AG09309 (cell line): ENCODE results near the gene CGB1.
A peak's percentile ranks its signal among the peaks of the same experiment; 100 is the strongest.

Experiments used
- DNase-seq: peaks from one replicate; pipeline ENCODE4 v3.0.0-alpha.2; 2010; ENCODE audit warnings: low read depth
- H3K4me3 ChIP-seq: 2 replicates; pipeline ENCODE4 v1.5.1; 2011; ENCODE audit warnings: mild to moderate bottlenecking, low read depth, low read length, moderate library complexity; ENCODE audit not compliant: control insufficient read depth
- CTCF ChIP-seq: IDR thresholded peaks from 2 replicates; pipeline ENCODE4 v1.5.1; 2011; ENCODE audit warnings: mild to moderate bottlenecking, low read depth, low read length, inconsistent platforms; ENCODE audit not compliant: insufficient read depth, control insufficient read depth; ENCODE audit errors: missing control alignments

Gene CGB1

GRCh38 chr19:48993175-48994034 is 43.3 kb downstream of the CGB1 start, which contains the start of the genes GYS1 and RUVBL2:
TSS of gene GYS1 (minus strand) at chr19:48993309. CDS start at chr19:48993112, 197 bp downstream.
TSS of gene RUVBL2 (plus strand) at chr19:48993887. CDS start at chr19:48993912, 25 bp downstream.
- peak within 1 kb of the TSS; percentile 88 for H3K4me3 ChIP-seq
- peak; percentile 92 for TF ChIP-seq CTCF
- peak; percentile 99 for DNase-seq

- TF ChIP-seq CTCF, result no peak
These were observed 44.0 kb downstream of the CGB1 start for GRCh38 chr19:48992581-48993174.

GRCh38 chr19:48991873-48992580 is 44.7 kb downstream of the CGB1 start:
- H3K4me3 ChIP-seq, result peak overlapping the region; percentile 60
- DNase-seq, result peak; percentile 45
- TF ChIP-seq CTCF, result no peak

More at GRCh38 chr19:48992581-48993174, 44.0 kb downstream of the CGB1 start:
- DNase-seq, result no peak
- H3K4me3 ChIP-seq, result peak overlapping the region; percentile 60

- DNase-seq, result no peak
- peak overlapping the region; percentile 60 for H3K4me3 ChIP-seq
- TF ChIP-seq CTCF, result no peak
These were observed 45.6 kb downstream of the CGB1 start for GRCh38 chr19:48991011-48991609.

- no peak for DNase-seq
- no peak for TF ChIP-seq CTCF
- no peak overlapping the region for H3K4me3 ChIP-seq
These were observed 46.3 kb downstream of the CGB1 start for GRCh38 chr19:48990400-48990799.

GRCh38 chr19:48989701-48990291 is 46.9 kb downstream of the CGB1 start:
- no peak for DNase-seq
- no peak overlapping the region for H3K4me3 ChIP-seq
- TF ChIP-seq CTCF, result no peak
